ENCODE results near the gene JAG2.

GRCh38 chr14:105168496-105168978 lies at the start of gene JAG2:
- TF ChIP-seq POLR2A (IDR thresholded peaks at IDR 0.05; ENCODE audit: low read length), result no peak
- TF ChIP-seq GATA1 (IDR thresholded peaks at IDR 0.05; ENCODE audit: low read depth, low read length), result no peak

All from erythroblast (primary cell).